GM18505 (cell line): ENCODE results near the gene TSPAN10.
"Not testable (repeated sequence)": the region's sequence is repeated elsewhere in the genome, so short reads cannot be mapped to it uniquely, and the experiment has no call there.

Experiments used
- ATAC-seq: cut with Tn5 transposase; IDR thresholded peaks from one replicate; pipeline ENCODE4 v1.9.1; 2021; ENCODE audit not compliant: unreplicated experiment
- POLR2A ChIP-seq: IDR thresholded peaks from 4 replicates; pipeline ENCODE4 v1.6.1; 2011; ENCODE audit warnings: borderline replicate concordance; ENCODE audit not compliant: insufficient read depth, insufficient read length; ENCODE audit errors: extremely low read depth

Gene TSPAN10

GRCh38 chr17:81609541-81610311 is 27.3 kb upstream of the TSPAN10 start:
- TF ChIP-seq POLR2A, result no peak
- no peak for ATAC-seq

GRCh38 chr17:81612172-81612970 is 24.6 kb upstream of the TSPAN10 start:
- ATAC-seq, result no peak

GRCh38 chr17:81615401-81615930 is 21.5 kb upstream of the TSPAN10 start:
- TF ChIP-seq POLR2A, result no peak
- ATAC-seq, result no peak

More at GRCh38 chr17:81612172-81612970, 24.6 kb upstream of the TSPAN10 start:
- TF ChIP-seq POLR2A, result no peak

DNA sequence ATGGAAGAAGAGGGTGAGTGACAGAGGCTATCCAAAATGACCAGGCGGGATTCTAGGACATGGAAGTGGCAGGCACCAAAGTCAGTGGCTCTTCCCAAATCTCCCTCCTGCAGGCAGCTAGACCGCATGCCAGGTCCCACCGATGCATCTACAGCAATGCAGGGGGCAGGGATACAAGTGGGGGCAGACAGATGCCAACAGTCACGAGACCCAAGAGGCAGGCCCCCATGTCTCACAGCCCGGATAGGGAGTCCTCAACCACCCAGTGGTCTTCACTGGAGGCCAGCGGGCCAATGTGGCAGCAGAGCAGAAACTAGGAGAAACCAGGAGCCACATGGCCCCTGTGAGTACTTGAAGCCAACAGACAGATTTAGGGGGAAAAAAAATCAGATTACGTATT is 20.1 kb upstream of the TSPAN10 start:
- no peak for TF ChIP-seq POLR2A
- no peak for ATAC-seq

DNA sequence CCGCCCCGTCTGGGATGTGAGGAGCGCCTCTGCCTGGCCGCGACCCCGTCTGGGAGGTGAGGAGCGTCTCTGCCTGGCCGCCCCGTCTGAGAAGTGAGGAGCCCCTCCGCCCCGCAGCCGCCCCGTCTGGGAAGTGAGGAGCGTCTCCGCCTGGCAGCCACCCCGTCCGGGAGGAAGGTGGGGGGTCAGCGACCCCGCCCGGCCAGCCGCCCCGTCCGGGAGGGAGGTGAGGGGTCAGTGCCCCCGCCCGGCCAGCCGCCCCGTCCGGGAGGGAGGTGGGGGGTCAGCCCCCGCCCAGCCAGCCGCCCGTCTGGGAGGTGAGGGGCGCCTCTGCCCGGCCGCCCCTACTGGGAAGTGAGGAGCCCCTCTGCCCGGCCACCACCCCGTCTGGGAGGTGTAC is 18.7 kb upstream of the TSPAN10 start:
- not testable (repeated sequence) for ATAC-seq

- no peak for TF ChIP-seq POLR2A
- no peak for ATAC-seq
Measured at GRCh38 chr17:81621494-81622130, 15.4 kb upstream of the TSPAN10 start.

DNA sequence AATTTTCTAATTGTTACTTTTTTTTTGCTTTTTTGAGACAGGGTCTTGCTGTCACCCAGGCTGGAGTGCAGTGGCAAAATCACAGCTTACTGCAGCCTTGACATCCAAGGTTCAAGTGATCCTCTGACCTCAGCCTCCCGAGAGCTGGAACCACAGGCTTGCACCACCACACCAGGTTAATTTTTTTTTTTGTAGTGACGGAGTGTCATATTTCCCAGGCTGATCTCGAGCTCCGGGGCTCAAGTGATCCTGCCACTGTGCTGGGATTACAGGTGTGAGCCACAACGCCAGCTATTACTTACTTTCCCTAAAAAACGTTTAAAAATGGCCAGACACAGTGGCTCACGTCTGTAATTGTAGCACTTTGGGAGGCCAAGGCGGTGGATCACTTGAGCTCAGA is 6.7 kb upstream of the TSPAN10 start:
- no peak for ATAC-seq
- no peak for TF ChIP-seq POLR2A

DNA sequence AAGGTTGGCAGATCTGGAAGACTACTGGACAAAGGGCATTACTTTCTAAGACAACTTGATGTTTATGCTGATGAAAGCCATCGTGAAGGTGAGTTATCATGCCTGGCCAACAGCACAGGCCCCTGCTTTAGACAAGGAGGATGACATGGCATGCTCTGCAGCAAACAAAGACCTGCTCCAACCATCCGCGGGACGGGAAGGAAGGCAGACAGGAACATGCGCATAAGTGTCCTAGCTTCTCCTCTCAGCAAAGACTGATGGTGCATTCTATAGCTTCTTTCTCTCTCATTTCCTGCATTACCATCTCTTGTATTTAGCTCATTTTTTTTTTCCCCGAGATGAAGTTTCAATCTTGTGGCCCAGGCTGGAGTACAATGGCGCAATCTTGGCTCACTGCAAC is 5.5 kb upstream of the TSPAN10 start:
- no peak for ATAC-seq
- no peak for TF ChIP-seq POLR2A

DNA sequence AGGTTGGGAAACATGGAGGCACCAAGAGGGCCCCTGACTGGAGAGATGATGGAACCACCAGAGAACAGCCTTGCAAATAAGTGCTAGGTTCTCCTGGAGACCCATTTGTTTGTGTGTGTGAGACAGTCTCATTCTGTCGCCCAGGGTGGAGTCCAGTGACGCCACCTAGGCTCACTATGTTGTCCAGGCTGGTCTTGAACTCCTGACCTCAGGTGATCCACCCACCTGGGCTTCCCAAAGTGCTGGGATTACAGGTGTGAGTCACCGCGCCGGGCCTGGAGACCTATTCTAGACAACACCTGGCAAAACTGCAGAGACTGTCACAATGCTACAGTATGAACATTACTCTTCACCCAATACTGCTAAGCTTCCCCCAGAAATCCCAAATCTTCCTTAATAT is 1.6 kb upstream of the TSPAN10 start:
- ATAC-seq, result no peak

DNA sequence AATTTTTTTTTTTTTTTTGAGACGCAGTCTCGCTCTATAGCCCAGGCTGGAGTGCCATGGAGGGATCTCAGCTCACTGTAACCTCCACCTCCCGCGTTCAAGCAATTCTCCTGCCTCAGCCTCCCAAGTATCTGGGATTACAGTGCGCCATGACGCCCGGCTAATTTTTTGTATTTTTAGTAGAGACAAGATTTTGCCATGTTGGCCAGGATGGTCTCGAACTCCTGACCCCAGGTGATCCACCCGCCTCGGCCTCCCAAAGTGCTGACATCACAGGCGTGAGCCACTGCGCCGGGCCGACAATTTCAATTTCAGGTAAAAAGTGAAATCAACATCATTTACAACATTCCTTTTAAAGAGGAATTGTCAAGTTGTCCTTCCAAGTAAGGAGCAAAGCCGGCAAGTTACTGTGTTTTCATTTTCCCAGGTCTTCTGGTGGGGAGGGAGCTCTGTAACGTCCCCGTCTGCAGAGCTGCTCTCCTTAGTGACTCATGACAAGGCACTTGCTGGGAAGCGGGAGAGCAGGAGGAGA is 957 bp upstream of the TSPAN10 start:
- no peak for ATAC-seq
- no peak for TF ChIP-seq POLR2A

More for the DNA sequence above, 1.6 kb upstream of the TSPAN10 start:
- no peak for TF ChIP-seq POLR2A

- ATAC-seq, result no peak
- no peak for TF ChIP-seq POLR2A
Measured at GRCh38 chr17:81638683-81639082, 1.7 kb downstream of the TSPAN10 start.

DNA sequence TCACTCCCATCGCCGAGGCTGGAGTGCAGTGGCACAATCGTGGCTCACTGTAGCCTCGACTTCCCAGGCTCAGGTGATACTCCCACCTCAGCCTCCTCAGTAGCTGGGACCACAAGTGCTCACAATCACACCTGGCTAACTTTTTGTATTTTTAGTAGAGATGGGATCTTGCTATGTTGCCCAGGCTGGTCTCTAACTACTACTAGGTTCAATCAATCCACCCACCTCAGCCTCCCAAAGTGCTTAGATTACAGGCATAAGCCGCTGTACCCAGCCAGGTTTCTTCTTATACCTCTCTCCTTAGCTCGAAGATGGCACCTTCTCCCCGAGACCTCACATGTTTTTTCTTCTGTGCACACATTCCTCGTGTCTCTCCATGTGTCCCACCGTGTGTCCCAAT is 3.0 kb downstream of the TSPAN10 start:
- no peak for ATAC-seq
- no peak for TF ChIP-seq POLR2A

- no peak for ATAC-seq
Measured at GRCh38 chr17:81641825-81642489, 5.0 kb downstream of the TSPAN10 start.

More at GRCh38 chr17:81641825-81642489, 5.0 kb downstream of the TSPAN10 start:
- no peak for TF ChIP-seq POLR2A
